Measurements from ENCODE around the gene CAPN3. TPM values are rescaled to one million over a fixed set of nuclear protein-coding genes. Genes with fewer than 3 reads are reported as not detected.

Gene CAPN3
- total and polyA plus RNA-seq, 2 donors = 2.4 to 38.1 TPM

DNA sequence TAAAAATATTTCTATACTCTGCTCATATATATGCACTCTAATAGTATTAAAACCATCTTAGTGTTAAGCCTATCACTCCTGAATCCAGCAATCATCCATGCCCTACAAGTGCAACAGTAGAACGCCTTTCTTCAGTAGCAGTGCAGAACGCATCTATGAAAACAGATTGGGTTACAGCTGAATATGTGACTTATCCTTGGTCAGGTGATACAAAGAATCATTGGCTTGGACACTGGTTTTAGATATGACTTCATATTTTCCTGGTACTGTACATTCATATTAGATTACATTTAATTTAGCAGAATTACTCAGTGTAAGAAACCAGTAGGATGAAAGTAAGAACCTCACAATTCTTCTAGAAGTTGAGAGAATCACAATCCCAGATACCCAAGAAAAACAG is 88.3 kb downstream of the CAPN3 start:
- Histone ChIP-seq H3K4me3 (ENCODE audit: low read length in 2 of 2) (no peak overlapping the region), H3K27me3 (ENCODE audit: control insufficient read depth in 2 of 2, insufficient read depth in 1 of 2, low read length in 1 of 2) (no peaks in the 10 kb centered on the region), H3K9me3 (ENCODE audit: control insufficient read depth in 2 of 2, insufficient read depth in 1 of 2, low read length in 1 of 2) (no peaks in the 10 kb centered on the region), H3K4me1 (ENCODE audit: control insufficient read depth in 2 of 2, insufficient read depth in 2 of 2, low read length in 2 of 2) (no peaks in the 10 kb centered on the region), H3K27ac (ENCODE audit: low read depth in 1 of 2, low read length in 1 of 2) (no peak overlapping the region), H3K36me3 (ENCODE audit: control insufficient read depth in 2 of 2, insufficient read depth in 2 of 2, low read length in 1 of 2) (peaks cover 49 to 57% of the 10 kb centered on the region in 2 donors)
- DNase-seq (ENCODE audit: low read depth in 6 of 9, low spot score in 9 of 9) = no peak
- WGBS = 95% methylated on average over 2 of the region's 2 CpGs

DNA sequence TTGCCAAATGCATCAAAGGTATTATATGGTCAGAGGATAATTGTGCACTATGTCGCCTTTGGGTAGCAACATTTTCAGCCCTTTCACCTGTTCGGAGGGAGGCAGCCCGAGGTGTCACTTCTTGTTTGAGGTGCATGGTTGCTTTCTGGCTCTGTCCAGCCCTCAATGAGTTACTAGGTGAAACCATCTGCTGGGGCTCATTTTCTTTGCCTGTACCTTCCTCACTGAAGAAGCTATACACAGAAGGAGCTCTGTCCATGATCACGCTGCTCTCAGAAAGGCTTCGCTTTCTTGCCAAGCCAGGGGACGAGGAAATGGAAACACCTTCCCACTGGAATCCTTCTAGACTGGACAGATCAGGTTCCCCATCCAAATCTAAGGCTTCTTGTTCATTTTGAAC is 89.0 kb downstream of the CAPN3 start:
- H3K4me3 ChIP-seq (ENCODE audit: low read length in 2 of 2) = no peak overlapping the region
- WGBS = 98% methylated on average over 6 of the region's 6 CpGs
- no peaks in the 10 kb centered on the region for H3K27me3 ChIP-seq (ENCODE audit: control insufficient read depth in 2 of 2, insufficient read depth in 1 of 2, low read length in 1 of 2)
- no peaks in the 10 kb centered on the region for H3K4me1 ChIP-seq (ENCODE audit: control insufficient read depth in 2 of 2, insufficient read depth in 2 of 2, low read length in 2 of 2)
- no peak for DNase-seq (ENCODE audit: low read depth in 6 of 9, low spot score in 9 of 9)
- H3K27ac ChIP-seq (ENCODE audit: low read depth in 1 of 2, low read length in 1 of 2) = peak overlapping the region in 1 of 2 donors; percentile 18
- peaks cover 49 to 53% of the 10 kb centered on the region in 2 donors for H3K36me3 ChIP-seq (ENCODE audit: control insufficient read depth in 2 of 2, insufficient read depth in 2 of 2, low read length in 1 of 2)
- no peaks in the 10 kb centered on the region for H3K9me3 ChIP-seq (ENCODE audit: control insufficient read depth in 2 of 2, insufficient read depth in 1 of 2, low read length in 1 of 2)

DNA sequence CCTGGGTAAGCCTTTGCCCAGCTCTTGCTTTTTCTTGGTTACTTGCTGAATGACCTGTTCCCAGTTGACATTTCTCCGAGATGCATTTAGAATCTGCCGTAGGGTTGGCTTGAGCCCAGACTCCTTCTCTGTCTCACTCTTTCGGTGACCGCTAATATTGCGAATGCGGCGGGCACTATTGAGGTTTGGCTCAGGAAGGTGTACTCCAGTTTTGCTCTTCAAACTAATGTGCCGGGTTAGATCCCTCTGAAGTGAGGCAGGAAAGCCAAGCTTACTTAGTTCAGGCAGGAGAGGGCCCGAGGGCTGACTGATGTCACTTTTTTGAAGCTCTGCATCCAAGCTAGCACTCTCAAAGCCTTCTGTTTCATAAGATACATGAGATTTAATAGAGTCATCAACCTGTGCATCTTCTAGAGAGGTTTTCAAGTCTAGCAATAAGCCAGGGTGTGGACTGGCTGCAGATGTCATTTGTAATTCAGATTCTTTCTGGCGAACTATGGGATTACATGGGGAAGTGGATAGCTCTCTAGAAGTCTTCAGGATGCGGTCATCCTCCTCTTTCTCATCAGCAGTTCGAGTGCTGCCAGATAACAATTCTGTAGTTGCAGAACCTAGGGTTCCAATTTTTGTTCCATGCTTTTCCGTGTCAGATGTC is 90.6 kb downstream of the CAPN3 start:
- DNase-seq (ENCODE audit: low read depth in 6 of 9, low spot score in 9 of 9) = no peak
- Histone ChIP-seq H3K36me3 (ENCODE audit: control insufficient read depth in 2 of 2, insufficient read depth in 2 of 2, low read length in 1 of 2) (peaks cover 41 to 44% of the 10 kb centered on the region in 2 donors), H3K4me1 (ENCODE audit: control insufficient read depth in 2 of 2, insufficient read depth in 2 of 2, low read length in 2 of 2) (no peaks in the 10 kb centered on the region), H3K27ac (ENCODE audit: low read depth in 1 of 2, low read length in 1 of 2) (no peak overlapping the region), H3K4me3 (ENCODE audit: low read length in 2 of 2) (no peak overlapping the region), H3K9me3 (ENCODE audit: control insufficient read depth in 2 of 2, insufficient read depth in 1 of 2, low read length in 1 of 2) (no peaks in the 10 kb centered on the region), H3K27me3 (ENCODE audit: control insufficient read depth in 2 of 2, insufficient read depth in 1 of 2, low read length in 1 of 2) (no peaks in the 10 kb centered on the region)
- 98% methylated on average over 13 of the region's 13 CpGs for WGBS

GRCh38 chr15:42450425-42450790 is 91.1 kb downstream of the CAPN3 start:
- Histone ChIP-seq H3K36me3 (ENCODE audit: control insufficient read depth in 2 of 2, insufficient read depth in 2 of 2, low read length in 1 of 2) (peaks cover 39 to 41% of the 10 kb centered on the region in 2 donors), H3K4me1 (ENCODE audit: control insufficient read depth in 2 of 2, insufficient read depth in 2 of 2, low read length in 2 of 2) (no peaks in the 10 kb centered on the region), H3K27me3 (ENCODE audit: control insufficient read depth in 2 of 2, insufficient read depth in 1 of 2, low read length in 1 of 2) (no peaks in the 10 kb centered on the region), H3K9me3 (ENCODE audit: control insufficient read depth in 2 of 2, insufficient read depth in 1 of 2, low read length in 1 of 2) (no peaks in the 10 kb centered on the region), H3K4me3 (ENCODE audit: low read length in 2 of 2) (no peak overlapping the region), H3K27ac (ENCODE audit: low read depth in 1 of 2, low read length in 1 of 2) (no peak overlapping the region)
- DNase-seq (ENCODE audit: low read depth in 6 of 9, low spot score in 9 of 9) = no peak
- 98% methylated on average over 4 of the region's 4 CpGs for WGBS

DNA sequence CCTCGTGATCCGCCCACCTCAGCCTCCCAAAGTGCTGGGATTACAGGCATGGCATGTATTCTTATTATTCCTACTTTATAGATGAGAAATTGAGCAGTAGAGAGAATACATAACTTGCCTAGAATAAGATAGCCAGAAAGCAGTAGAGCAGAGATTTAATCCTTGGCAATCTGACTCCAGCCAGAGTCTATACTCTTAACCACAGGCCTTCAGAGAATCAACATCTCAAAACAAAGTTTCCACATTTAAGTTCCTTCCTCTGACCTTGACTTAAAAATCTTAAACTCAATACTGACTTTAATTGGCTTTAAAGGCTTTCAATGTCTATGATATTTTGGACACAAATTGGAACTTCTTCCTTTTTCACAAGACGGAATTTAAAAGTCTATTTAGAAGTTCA is 94.5 kb downstream of the CAPN3 start:
- 96% methylated on average over 3 of the region's 3 CpGs for WGBS
- no peak overlapping the region for H3K4me3 ChIP-seq (ENCODE audit: low read length in 2 of 2)
- DNase-seq (ENCODE audit: low read depth in 6 of 9, low spot score in 9 of 9) = no peak
- peaks cover 25 to 30% of the 10 kb centered on the region in 2 donors for H3K36me3 ChIP-seq (ENCODE audit: control insufficient read depth in 2 of 2, insufficient read depth in 2 of 2, low read length in 1 of 2)
- H3K27ac ChIP-seq (ENCODE audit: low read depth in 1 of 2, low read length in 1 of 2) = no peak overlapping the region
- H3K9me3 ChIP-seq (ENCODE audit: control insufficient read depth in 2 of 2, insufficient read depth in 1 of 2, low read length in 1 of 2) = no peaks in the 10 kb centered on the region
- no peaks in the 10 kb centered on the region for H3K27me3 ChIP-seq (ENCODE audit: control insufficient read depth in 2 of 2, insufficient read depth in 1 of 2, low read length in 1 of 2)
- peaks cover 3 to 8% of the 10 kb centered on the region in 2 donors for H3K4me1 ChIP-seq (ENCODE audit: control insufficient read depth in 2 of 2, insufficient read depth in 2 of 2, low read length in 2 of 2)

DNA sequence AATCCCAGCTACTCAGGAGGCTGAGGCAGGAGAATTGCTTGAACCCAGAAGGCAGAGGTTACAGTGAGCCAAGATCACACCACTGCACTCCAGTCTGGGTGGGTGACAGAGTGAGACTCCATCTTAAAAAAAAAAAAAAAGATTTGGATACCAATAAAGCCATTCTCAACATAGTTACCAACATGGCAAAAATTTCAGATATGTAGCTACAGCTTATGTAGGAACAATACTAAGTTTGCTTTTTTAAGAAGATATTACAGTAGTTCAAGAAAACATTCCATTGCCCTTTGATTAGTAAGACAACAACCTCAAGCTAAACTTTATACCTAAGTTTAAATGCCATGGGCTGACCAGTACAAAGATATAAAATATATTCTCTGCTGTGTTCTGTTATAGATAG is 97.2 kb downstream of the CAPN3 start:
- Histone ChIP-seq H3K36me3 (ENCODE audit: control insufficient read depth in 2 of 2, insufficient read depth in 2 of 2, low read length in 1 of 2) (peaks cover 7 to 10% of the 10 kb centered on the region in 2 donors), H3K4me3 (ENCODE audit: low read length in 2 of 2) (no peak overlapping the region), H3K27ac (ENCODE audit: low read depth in 1 of 2, low read length in 1 of 2) (no peak overlapping the region), H3K4me1 (ENCODE audit: control insufficient read depth in 2 of 2, insufficient read depth in 2 of 2, low read length in 2 of 2) (peaks cover 3 to 8% of the 10 kb centered on the region in 2 donors), H3K27me3 (ENCODE audit: control insufficient read depth in 2 of 2, insufficient read depth in 1 of 2, low read length in 1 of 2) (no peaks in the 10 kb centered on the region), H3K9me3 (ENCODE audit: control insufficient read depth in 2 of 2, insufficient read depth in 1 of 2, low read length in 1 of 2) (no peaks in the 10 kb centered on the region)
- DNase-seq (ENCODE audit: low read depth in 6 of 9, low spot score in 9 of 9) = no peak

GRCh38 chr15:42456971-42457370 is 97.7 kb downstream of the CAPN3 start:
- Histone ChIP-seq H3K4me1 (ENCODE audit: control insufficient read depth in 2 of 2, insufficient read depth in 2 of 2, low read length in 2 of 2) (peaks cover 3 to 8% of the 10 kb centered on the region in 2 donors), H3K9me3 (ENCODE audit: control insufficient read depth in 2 of 2, insufficient read depth in 1 of 2, low read length in 1 of 2) (no peaks in the 10 kb centered on the region), H3K4me3 (ENCODE audit: low read length in 2 of 2) (no peak overlapping the region), H3K27ac (ENCODE audit: low read depth in 1 of 2, low read length in 1 of 2) (peak overlapping the region in 1 of 2 donors; percentile 87), H3K36me3 (ENCODE audit: control insufficient read depth in 2 of 2, insufficient read depth in 2 of 2, low read length in 1 of 2) (peaks cover 3 to 7% of the 10 kb centered on the region in 2 donors), H3K27me3 (ENCODE audit: control insufficient read depth in 2 of 2, insufficient read depth in 1 of 2, low read length in 1 of 2) (no peaks in the 10 kb centered on the region)
- DNase-seq (ENCODE audit: low read depth in 6 of 9, low spot score in 9 of 9) = no peak
- 85% methylated on average over 3 of the region's 3 CpGs for WGBS

DNA sequence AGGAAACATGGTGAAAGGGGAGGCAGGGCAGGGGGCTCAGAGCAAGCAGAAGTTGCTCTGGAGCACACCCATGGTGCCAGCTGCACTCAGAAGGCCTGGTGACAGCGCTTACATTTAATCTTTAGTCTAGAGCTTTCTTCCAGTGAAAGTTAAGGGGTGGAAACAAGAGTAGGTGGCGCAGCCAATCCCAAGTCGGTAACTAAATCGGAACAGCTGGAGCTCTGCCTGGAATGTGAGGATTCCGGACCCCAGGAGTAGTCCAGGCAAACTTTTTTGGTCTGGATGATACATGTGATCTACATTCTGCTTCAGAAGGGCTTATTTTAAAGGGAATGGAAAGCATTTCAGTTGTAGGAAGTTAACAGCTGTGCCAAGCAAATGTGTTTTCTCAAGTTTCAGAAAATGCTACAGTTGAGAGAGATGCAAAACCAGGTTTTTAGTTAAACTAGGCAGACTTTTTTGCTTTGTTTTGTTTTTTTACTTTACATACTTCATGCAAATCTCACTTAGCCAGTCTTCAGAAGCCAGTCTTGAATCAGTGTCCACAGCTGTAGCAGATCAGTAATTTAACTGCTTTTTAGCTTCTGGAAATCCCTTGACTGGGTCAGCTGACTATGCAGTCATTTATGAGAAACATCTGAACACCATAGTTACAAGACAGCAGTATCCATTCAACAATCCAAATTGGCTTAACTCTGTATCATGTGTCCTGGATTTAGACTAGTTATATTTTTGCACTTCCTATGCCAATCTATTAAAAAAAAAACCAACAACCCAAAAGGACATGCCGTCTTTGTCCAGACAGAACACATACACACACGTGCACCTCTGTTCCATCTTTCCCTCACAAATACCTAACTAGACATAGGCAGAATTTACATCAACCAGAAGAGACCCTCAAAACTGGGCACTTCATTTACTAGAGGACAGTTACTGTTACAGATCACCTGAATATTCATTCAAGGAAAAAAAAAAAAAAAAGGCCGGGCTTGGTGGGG is 98.4 kb downstream of the CAPN3 start:
- H3K36me3 ChIP-seq (ENCODE audit: control insufficient read depth in 2 of 2, insufficient read depth in 2 of 2, low read length in 1 of 2) = peaks cover 3 to 7% of the 10 kb centered on the region in 2 donors
- H3K27ac ChIP-seq (ENCODE audit: low read depth in 1 of 2, low read length in 1 of 2) = peak overlapping the region; percentile 70 to 87
- no peak overlapping the region for H3K4me3 ChIP-seq (ENCODE audit: low read length in 2 of 2)
- peak in 4 of 9 donors; percentile 15 to 55 (median 26) for DNase-seq (ENCODE audit: low read depth in 6 of 9, low spot score in 9 of 9)
- H3K27me3 ChIP-seq (ENCODE audit: control insufficient read depth in 2 of 2, insufficient read depth in 1 of 2, low read length in 1 of 2) = no peaks in the 10 kb centered on the region
- H3K9me3 ChIP-seq (ENCODE audit: control insufficient read depth in 2 of 2, insufficient read depth in 1 of 2, low read length in 1 of 2) = no peaks in the 10 kb centered on the region
- peaks cover 3 to 8% of the 10 kb centered on the region in 2 donors for H3K4me1 ChIP-seq (ENCODE audit: control insufficient read depth in 2 of 2, insufficient read depth in 2 of 2, low read length in 2 of 2)
- 90% methylated on average over 8 of the region's 8 CpGs for WGBS

DNA sequence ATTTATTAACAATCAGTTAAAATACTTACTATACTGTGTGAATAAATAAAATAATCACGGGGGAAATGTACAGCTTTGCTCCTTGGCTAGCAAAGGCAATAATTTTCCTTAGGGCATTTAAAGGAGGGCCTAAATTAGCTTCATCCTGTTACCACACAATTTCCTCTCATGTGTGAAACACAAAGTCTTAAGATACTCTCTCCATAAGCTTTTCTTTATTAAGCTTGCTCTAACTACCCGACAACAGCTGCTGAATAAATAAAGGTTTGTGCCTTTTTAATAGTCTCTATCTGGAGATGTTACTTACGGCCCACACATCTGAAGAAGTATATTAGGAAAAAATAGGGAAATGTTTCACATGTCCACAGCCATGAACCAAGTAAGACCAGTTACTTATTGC is 102.0 kb downstream of the CAPN3 start:
- Histone ChIP-seq H3K4me3 (ENCODE audit: low read length in 2 of 2) (no peak overlapping the region), H3K9me3 (ENCODE audit: control insufficient read depth in 2 of 2, insufficient read depth in 1 of 2, low read length in 1 of 2) (no peaks in the 10 kb centered on the region), H3K4me1 (ENCODE audit: control insufficient read depth in 2 of 2, insufficient read depth in 2 of 2, low read length in 2 of 2) (peaks cover 3 to 8% of the 10 kb centered on the region in 2 donors), H3K27me3 (ENCODE audit: control insufficient read depth in 2 of 2, insufficient read depth in 1 of 2, low read length in 1 of 2) (no peaks in the 10 kb centered on the region), H3K27ac (ENCODE audit: low read depth in 1 of 2, low read length in 1 of 2) (peak overlapping the region in 1 of 2 donors; percentile 7), H3K36me3 (ENCODE audit: control insufficient read depth in 2 of 2, insufficient read depth in 2 of 2, low read length in 1 of 2) (peaks cover 18% of the 10 kb centered on the region in 2 donors)
- 90% methylated on average over 3 of the region's 3 CpGs for WGBS
- DNase-seq (ENCODE audit: low read depth in 6 of 9, low spot score in 9 of 9) = no peak

Measured in thymus (tissue), 11 donors.